GM18498 (cell line): ENCODE results near the gene BRI3BP.
"Not testable (repeated sequence)": the region's sequence is repeated elsewhere in the genome, so short reads cannot be mapped to it uniquely, and the experiment has no call there.

Experiments
- ATAC-seq: cut with Tn5 transposase; IDR thresholded peaks from one replicate; pipeline ENCODE4 v1.9.1; 2021; ENCODE audit warnings: mild to moderate bottlenecking, moderate library complexity; ENCODE audit not compliant: unreplicated experiment

Gene BRI3BP

DNA sequence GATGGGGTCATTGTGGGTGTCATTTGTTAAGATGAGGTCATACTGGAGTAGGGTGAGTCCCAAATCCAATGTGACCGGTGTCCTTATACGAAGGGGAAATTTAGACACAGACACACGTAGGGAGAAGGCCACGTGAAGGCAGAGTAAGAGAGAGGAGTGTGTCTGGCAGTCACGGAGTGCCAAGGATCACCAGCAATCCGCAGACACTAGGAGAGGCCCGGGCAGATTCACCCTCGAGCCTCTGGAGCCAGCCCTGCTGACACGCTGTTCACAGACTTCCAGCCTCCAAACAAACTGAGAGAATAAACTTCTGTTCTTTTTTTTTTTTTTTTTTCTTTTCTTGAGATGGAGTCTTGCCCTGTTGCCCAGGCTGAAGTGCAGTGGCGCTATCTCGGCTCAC is 24.9 kb downstream of the BRI3BP start:
- no peak for ATAC-seq

- ATAC-seq: no peak
Observed at GRCh38 chr12:125021096-125021495, 27.7 kb downstream of the BRI3BP start.

DNA sequence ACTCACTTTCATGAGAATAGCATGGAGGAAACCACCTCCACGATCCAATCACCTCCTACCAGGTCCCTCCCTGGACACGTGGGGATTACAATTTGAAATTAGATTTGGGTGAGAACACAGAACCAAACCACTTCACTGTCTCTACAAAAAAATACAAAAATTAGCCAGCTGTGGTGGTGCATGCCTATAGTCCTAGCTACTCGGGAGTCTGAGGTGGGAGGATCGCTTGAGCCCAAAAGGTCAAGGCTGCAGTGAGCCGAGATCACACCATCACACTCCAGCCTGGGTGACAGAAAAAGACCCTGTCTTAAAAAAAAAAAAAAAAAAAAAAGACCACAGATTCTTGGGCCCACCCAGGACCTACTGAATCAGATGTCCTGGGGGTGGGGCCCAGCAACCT is 28.3 kb downstream of the BRI3BP start:
- no peak for ATAC-seq

- no peak for ATAC-seq
Observed at GRCh38 chr12:125023065-125023464, 29.6 kb downstream of the BRI3BP start.

- ATAC-seq: no peak
Observed at GRCh38 chr12:125024949-125025563, 31.6 kb downstream of the BRI3BP start.

- no peak for ATAC-seq
Observed at GRCh38 chr12:125025606-125026235, 32.3 kb downstream of the BRI3BP start.

DNA sequence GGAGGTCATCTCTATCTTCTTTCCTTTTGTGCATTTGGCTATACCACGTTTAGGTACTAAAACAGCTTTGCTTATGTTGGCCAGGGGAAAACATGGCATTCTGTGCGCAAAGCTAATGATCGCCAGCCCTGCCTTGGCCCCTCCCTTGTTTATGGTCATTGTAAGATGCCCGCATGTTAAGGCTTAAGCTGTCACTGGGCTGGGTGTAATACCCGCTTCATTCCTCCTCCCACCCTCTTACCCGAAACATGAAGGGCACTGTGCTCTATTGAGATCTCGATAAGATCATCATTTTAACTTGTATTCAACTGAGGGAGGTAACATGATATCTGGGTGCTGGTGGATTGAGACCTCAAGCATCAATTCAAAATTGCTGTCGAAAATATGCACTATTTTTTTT is 34.7 kb downstream of the BRI3BP start:
- no peak for ATAC-seq

- ATAC-seq: no peak
Observed at GRCh38 chr12:125029761-125030358, 36.4 kb downstream of the BRI3BP start.

DNA sequence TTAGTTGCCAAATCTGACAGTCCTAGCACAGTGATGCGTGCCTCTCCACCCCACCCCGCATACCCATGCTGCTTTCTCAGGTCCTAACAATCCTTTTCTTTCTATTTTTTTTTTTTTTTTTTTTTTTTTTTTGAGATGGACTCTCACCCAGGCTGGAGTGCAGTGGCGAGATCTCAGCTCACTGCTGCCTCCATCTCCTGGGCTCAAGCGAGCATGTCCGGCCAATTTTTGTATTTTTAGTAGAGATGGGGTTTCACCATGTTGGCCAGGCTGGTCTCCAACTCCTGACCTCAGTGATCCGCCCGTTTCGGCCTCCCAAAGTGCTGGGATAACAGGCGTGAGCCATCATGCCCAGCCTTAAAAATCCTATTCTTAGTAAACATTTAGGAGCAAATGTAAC is 38.0 kb downstream of the BRI3BP start:
- not testable (repeated sequence) for ATAC-seq

DNA sequence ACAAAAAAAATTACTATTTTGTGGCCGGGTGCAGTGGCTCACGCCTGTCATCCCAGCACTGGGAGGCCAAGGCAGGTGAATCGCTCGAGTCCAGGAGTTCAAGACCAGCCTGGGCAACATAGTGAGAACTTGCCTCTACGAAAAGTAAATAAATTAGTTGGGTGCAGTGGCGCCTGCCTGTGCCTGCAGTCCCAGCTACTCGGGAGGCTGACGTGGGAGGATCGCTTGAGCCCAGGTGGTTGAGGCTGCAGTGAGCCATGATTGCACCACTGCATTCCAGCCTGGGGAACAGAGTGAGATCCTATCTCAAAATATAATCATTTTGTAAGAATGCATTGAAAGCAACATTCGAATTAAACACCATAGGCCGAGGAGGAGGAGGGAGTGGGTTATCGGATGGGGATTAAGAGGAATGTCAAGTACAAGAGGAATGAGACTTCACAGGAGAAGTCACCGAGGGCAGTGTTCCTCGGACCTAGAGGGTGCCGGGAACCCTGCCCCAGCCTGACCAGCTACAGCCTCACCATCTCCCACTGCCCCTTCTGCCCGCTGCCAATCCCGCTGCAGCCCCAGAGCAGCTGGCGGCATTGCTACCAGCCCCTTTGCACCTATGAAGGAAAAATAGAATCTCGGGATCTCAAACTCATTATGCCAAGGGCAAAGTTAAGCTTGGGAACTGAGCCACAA is 39.2 kb downstream of the BRI3BP start:
- ATAC-seq: no peak

DNA sequence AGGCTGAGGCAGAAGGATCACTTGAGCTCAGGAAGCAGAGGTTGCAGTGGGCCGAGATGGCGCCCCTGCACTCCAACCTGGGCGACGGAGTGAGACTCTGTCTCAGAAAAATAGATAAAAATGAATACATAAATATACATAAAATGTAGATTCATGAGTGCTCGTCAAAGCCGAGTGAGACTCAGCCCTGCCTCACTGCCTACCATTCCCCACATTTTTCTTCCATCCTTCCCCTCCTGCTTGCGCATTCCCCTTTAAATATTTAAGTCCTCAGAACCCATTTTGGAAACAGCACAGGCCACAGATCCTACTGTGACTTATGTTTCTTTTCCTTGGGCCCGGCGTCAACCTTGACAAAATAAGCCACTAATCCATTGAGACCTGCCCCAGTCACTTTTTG is 39.8 kb downstream of the BRI3BP start:
- no peak for ATAC-seq

DNA sequence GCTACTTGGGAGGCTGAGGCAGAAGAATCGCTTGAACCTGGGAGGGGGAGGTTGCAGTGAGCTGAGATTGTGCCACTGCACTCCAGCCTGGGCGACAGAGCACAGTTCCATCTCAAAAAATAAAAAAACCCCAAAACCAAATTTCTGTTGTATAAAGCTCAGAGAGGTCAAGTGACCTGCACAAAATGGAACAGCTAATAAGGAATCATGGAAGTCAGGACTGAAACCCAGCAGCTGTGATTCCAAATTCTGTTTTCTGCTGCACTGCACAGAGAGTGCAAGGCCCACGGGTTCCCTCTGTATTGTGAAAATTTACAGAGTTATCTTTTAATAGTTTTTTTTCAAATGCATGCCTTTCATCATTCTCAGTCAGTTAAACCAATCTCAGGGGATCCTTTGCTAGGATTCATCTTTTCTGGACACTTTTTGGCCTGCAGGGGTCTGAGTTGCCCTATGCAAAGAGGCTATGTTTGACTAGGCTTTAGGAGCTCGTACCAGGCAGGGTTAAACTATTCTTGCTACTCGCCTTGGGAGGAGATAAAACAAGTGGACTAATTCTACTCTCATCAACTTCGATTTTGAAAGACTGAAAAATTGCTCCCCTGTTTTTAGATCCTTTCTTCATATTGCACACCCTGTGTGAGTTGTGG is 45.7 kb downstream of the BRI3BP start:
- no peak for ATAC-seq

DNA sequence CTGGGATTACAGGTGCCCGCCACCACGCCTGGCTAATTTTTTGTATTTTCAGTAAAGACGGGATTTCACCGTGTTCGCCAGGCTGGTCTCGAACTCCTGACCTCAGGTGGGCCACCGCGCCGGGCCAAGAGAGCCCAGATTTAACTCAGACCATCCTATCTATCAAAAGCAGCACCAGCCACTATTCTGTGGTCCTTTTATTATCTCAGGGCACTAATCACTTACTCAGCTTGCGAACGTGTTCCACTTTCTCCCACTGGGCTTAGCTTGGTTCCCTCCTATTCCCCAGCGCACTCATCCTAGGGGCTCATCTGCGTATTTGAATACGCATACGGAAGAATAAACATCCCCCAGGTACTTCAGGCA is 55.6 kb downstream of the BRI3BP start:
- no peak for ATAC-seq

DNA sequence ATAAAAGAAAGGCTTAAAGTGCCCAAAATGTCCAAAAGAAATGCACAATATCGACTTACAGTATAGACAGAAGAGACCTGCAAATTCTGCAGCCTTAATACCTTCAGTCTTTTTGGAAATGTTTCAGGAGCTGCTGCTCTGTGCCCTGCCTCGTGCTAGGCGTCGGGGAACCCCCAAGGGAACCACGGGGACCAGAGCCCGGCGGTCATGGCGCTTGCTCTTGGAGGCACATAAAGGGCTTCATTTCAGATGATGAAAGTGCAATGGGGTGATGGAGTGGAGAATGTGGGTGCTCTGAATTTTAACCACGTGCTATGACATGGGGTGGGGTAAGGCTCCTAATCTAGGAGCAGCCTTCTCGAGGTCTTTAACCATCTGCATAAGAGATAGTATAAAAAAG is 57.0 kb downstream of the BRI3BP start:
- no peak for ATAC-seq

DNA sequence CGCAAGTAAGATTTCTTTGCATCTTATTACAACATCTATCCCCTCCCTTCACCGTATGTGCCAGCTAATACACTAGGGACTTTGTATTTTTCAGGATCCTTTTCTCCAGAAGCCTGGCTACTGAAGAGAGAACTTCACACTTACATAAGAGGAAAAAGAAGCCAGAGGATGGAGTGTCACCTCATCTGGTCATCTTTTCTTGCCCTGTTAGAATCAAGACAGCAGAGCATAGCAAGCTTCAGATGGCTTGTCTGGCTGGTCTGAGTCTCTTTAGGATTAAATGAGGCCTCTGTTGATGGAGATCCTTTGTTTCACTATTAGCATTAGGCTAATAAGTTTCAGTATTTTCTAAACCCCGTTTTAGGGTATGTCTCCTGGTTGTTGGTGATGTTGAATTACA is 57.4 kb downstream of the BRI3BP start:
- no peak for ATAC-seq

DNA sequence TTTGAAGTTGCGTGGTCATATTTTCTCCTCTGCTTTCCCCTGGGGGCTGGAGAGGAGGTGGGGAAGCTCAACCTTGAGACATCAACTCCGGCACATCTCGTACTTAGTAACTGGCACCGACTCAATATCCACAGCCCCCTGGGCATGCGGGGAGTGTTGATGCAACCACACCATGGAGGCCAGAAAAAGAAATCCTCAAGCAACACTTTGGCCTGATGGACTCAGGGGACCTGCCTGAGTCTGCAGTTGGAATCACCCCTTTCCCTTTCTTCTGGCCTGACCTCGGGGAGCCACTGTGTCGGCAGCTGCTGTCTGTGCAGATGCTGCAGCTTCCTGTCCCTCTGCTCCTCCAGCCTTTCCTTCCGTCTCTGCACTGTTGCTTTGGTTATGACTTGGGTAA is 60.4 kb downstream of the BRI3BP start:
- no peak for ATAC-seq

GRCh38 chr12:125055591-125055990 is 62.1 kb downstream of the BRI3BP start:
- ATAC-seq: no peak

- ATAC-seq: no peak
Observed at GRCh38 chr12:125056306-125056705, 62.9 kb downstream of the BRI3BP start.

- no peak for ATAC-seq
Observed at GRCh38 chr12:125057708-125058107, 64.3 kb downstream of the BRI3BP start.

- no peak for ATAC-seq
Observed at GRCh38 chr12:125061229-125061628, 67.8 kb downstream of the BRI3BP start.

- not testable (repeated sequence) for ATAC-seq
Observed at GRCh38 chr12:125063522-125063921, 70.1 kb downstream of the BRI3BP start.

GRCh38 chr12:125064492-125064891 is 71.0 kb downstream of the BRI3BP start:
- no peak for ATAC-seq
